ENCODE results near the gene ITGA11.

Gene ITGA11

DNA sequence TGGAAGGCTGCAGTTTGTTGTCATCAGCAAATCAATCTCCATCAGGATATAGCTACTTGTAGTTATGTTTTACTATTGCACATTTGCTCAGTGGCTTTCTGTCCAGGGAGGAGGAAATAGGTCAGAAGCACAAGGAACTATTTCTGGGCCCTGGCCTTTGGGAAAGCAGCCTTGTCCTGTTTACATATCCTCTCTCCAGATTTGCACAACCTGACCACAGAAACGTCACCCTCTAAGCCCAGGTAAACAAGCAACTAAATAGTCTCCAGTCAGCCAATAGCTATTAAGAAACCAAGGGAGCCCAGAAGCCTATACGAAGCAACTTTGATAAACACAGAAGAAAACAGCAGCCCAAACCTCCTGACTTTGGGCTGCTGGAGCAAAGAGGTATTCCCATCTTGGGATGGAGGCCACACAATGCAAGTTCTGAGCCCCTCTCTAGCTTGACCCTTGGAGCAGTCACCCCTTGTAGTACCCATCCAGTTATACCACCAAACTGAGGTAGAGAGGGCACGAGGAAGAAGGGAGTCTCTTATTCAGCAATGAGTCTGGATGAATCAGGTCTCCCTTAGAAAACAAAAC, 156.7 kb downstream of the ITGA11 start:
- no peak for DNase-seq (ENCODE audit: low read depth in 1 of 2, low spot score in 1 of 2)

DNA sequence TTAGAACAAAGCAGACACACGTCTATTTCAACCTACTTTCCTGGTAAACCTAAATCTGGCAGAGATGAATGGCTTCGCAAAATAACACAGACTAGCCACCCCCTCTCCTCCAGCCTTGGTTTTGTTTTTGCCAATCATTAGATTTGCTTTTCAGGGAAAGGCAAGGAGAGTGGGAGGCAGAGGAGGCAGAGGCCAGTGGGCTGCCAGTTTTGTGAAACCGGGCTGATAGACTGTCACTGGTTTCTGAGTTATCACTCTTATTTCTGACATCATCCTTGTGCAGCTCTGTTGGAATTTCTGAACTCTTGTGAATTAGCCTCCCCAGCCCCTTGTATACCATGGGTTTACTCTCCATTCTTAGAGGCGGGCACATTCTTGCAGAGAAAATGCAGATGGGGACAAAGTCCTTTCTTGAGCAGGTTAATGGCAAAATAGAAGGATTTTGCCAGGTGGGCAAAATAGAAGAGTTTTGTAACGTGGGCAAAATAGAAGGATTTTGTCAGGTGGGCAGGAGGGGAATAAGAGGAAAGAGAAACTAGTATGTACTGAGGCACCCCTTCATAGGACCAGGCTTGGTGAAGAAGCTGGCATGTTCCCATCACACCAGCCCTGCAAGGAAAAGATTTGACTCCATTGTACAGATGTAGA, 157.6 kb downstream of the ITGA11 start:
- DNase-seq (ENCODE audit: low read depth in 1 of 2, low spot score in 1 of 2) = no peak

DNA sequence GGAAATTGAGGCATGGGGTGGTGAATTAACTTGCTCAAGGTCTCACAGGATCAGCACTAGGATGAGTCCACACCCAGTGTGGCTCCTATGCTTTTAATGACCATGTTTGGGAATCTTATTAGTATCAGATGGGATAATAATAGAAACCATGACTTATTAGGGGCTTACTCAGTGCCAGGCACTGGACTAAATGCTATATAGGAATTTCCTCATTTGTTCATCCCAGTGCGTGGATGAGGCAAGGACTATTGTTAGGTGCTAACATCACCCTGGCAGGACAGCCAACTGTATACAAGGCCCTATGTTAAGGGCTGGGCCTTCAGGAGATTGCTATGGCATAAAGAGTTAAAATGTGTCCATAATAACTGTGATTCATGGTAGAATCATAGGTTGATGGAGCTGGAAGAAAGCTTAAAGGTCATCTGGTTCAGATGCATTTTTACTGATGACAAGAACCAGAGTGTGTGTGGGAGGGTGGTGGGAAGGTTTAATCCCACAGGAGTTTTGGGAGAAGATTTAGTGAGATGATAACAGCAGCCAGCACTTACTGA, 159.2 kb downstream of the ITGA11 start:
- no peak for DNase-seq (ENCODE audit: low read depth in 1 of 2, low spot score in 1 of 2)

DNA sequence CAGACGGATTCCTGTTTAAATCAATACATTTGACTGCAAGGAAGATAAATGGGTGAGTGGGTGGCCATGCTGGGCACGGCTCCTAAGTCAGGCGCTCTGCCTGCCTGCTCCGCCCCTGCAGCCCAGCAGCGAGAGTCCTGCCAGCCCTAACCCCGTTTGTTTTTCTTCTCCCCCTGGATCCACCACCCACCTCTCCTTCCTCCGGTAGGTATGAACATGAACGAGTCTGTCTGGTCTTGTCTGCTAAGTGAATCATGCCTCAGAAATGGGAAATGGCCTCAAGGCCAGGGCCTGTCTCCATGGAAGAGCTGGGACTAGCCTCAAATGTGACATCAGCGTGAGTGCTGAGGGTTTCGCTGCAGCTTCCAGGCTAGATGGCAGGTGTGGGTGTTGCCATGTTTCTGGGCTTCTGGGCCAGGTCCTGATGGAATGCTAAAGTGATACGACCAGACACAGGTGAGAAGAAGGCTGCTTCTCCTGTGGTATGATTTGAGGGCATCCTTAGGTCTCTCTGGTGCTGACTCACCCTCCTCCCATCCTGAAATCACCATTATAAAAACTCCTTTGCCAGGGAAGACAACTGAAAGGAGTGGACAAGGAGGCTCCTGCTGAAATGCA, 160.0 kb downstream of the ITGA11 start:
- DNase-seq (ENCODE audit: low read depth in 1 of 2, low spot score in 1 of 2) = no peak

DNA sequence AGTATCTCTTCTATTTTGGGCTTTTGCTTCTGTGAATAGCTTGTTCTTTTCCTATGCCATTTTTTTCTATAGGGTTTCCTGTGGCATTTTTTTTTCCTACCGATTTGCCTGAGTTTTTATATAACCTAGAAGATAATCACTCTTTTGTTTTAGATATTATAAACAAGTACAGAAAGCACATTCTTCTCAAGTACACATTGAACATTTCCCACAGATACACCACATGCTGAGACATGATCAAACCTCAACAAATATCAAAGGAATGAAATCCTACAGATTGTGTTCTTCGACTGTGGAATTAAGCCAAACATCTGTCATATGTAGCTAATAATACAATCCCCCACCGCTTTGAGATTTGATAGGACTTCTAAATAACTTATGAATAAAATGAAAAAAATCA, 163.6 kb downstream of the ITGA11 start:
- DNase-seq (ENCODE audit: low read depth in 1 of 2, low spot score in 1 of 2) = no peak

DNA sequence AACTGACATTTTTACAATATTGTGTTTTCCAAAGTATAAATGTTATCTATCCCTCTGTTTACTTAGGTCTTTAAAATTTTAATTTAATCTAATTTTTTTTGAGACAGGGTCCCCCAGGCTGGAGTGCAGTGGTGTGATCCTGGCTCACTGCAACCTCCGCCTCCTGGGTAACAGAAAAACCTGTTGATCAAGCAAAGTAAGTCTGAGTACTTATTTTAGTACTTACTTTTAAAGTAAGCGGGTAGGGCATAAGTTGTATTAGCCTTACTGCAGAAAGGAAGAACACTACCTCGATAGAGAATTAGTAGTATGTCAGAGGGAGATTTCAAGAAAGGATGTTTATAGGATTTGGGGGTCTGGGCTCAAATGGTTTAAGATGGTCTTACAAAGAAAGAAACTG, 166.3 kb downstream of the ITGA11 start:
- DNase-seq (ENCODE audit: low read depth in 1 of 2, low spot score in 1 of 2) = no peak

DNA sequence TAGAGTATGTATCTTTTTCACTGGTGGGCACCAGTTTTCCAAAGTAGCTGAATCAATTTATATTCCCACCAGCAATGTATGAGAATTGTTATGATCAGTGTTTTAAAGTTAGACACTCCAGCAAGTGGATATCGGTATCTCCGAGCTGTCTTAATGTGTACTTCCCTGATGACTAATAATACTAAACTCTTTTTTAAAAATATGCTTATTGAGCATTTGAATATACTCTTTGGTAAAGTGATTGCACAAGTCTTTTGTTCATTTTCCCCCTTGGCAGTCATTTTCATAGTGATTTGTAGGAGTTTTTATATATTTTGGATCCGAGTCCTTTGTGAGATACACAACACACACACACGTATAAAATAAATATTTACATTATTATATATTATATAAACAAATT, 166.9 kb downstream of the ITGA11 start:
- no peak for DNase-seq (ENCODE audit: low read depth in 1 of 2, low spot score in 1 of 2)

DNA sequence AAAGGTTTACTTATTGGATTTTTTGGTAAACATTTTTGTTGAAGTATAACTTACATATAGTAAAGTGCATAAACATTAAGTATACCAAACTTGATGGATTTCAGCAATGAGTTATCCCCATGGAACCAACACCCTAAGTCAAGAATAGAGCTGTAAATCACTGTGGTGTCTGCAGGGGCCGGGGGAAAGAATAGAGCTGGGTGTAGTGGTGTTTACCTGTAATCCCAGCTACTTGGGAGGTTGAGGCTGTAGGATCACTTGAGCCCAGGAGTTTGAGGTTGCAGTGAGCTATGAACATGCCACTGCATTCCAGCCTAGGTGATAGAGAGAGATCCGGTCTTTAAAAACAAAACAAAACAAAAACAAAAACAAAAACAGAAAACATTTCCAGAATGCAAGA, 167.7 kb downstream of the ITGA11 start:
- DNase-seq (ENCODE audit: low read depth in 1 of 2, low spot score in 1 of 2) = no peak

DNA sequence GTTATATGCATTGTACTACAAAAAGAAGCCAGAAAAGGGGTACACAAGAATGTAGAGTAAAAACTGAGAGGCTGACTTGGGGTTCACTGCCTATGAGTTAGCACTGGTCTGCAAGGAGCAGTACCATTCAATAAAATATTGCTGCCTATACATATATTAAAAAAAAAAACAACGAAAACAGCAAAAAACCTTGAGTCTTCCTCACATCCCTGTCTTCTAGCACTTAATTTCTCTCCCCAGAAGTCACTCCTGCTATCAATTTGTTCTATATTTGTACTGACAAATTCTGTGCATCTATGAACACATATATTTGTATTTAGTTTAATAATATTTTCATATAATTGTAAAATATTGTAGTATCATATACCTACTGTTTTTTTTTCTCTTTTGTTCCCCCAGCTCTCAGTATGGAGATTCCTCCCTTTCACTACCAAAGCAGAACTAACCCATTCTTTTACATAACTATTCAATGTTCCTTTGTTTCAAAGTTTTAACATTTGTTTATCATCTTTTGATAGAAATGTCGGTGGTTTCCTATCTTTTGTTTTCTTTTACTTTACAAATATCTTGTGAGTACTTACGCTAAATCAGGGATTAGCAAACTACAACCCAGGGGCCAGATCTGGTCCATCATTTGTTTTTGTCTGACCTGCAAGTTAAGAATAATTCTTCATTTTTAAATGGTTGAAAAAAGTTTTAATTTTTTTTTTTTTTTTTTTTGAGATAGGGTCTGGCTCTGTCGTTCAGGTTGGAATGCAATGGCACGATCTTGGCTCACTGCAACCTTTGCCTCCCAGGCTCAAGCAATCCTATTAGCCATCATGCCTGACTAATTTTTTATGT, 169.2 kb downstream of the ITGA11 start:
- no peak for DNase-seq (ENCODE audit: low read depth in 1 of 2, low spot score in 1 of 2)

DNA sequence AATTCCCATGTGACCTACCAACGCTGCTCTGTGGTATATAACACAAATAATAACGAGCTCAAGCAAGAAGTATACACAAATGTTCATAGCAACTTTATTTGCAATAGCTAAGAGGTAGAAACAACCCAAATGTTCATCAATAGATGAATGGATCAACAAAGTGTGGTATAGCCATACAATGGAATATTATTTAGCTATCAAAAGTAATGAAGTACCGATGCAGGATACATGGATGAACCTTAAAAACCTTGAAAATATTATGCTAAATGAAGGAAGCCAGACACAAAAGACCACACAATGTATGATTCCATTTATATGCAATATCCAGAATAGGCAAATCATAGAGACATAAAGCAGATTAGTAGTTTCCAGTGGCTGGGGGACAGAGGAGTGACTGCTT, 170.0 kb downstream of the ITGA11 start:
- DNase-seq (ENCODE audit: low read depth in 1 of 2, low spot score in 1 of 2) = no peak

DNA sequence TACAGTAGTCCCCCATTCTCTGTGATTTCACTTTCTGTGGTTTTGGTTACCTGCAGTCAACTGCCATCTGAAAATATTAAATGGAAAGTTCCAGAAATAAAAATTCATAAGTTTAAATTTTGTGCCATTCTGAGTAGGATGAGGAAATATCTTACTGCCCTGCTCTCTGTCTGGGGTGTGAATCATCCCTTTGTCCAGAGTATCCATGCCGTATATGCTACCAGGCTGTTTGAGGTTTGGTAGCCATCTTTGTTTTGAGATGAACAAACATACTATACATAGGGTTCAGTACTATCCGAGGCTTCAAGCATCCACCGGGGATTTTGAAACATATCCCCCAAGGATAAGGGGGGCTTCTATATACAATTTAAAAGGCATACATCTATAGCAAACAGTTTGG, 170.7 kb downstream of the ITGA11 start:
- DNase-seq (ENCODE audit: low read depth in 1 of 2, low spot score in 1 of 2) = no peak

DNA sequence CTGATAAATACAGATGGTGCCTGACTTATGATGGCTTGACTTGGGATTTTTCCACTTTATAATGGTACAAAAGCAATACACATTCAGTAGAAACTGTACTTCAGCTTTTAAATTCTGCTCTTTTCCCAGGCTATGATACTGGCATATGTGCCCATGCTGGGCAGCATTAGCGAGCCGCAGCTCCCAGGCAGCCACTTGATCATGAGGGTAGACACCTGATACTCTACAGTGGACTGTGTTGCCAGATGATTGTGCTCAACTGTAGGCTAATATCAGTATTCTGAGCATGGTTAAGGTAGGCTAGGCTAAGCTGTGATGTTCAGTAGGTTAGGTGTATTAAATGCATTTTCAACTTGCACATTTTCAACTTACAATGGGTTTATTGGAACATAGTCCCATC, 172.1 kb downstream of the ITGA11 start:
- no peak for DNase-seq (ENCODE audit: low read depth in 1 of 2, low spot score in 1 of 2)

DNA sequence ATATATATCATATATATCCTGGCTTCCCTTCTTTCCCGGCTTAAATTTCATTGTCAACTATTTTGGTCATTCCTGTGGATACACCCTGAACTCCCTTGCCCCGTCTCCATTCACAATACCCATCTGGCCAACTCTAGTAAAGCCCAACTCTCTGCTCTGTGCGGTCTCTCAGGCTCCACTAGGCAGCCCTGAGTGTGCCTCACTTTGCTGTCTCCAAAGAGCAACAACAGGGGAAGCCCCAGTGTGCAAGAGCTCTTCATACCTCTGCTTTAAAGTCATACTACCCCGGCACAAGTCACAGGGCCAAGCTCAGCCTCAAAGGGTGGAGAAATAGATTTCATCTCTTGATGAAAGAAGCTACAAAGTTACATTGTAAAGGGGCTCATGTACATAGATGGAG, 173.3 kb downstream of the ITGA11 start:
- DNase-seq (ENCODE audit: low read depth in 1 of 2, low spot score in 1 of 2) = no peak

DNA sequence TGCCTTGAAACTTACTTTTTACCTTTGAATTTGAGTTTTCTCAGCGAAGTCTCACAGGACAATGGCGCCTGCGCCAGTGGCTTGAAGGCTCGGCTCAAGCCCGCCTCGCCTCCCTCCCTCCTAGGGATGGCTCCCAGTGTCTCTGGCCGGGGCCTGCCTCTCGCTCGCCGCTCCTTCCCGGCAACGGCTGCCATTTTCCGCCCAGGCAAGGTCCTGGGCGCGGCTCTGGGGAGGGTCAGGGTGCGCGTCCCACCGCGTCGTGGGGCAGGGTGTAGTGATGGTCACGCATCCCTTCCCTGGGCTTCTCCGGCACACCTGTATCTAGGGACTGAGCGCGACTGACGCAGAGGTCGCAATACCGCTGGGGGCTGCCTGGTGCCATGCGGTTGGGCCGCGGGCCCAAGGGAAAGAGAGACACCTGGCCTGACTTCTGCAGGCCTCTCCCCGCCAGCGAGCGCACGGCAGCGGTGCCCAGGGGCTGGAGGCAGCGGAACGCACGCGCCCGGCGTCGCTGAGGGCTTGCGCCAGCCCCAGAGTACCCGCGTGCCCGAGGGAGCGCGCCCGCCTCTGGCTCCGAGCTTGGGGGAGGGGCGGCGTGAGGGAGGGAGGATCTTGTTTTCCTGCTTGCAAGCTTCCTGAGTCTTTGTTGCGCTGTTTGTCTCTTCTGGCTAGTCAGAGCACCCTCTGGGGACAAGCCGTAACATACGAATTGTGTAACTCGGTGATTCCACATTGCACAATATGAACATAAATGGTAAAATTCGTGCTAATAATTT, 175.1 kb downstream of the ITGA11 start:
- DNase-seq (ENCODE audit: low read depth in 1 of 2, low spot score in 1 of 2) = peak; percentile 41 to 52

DNA sequence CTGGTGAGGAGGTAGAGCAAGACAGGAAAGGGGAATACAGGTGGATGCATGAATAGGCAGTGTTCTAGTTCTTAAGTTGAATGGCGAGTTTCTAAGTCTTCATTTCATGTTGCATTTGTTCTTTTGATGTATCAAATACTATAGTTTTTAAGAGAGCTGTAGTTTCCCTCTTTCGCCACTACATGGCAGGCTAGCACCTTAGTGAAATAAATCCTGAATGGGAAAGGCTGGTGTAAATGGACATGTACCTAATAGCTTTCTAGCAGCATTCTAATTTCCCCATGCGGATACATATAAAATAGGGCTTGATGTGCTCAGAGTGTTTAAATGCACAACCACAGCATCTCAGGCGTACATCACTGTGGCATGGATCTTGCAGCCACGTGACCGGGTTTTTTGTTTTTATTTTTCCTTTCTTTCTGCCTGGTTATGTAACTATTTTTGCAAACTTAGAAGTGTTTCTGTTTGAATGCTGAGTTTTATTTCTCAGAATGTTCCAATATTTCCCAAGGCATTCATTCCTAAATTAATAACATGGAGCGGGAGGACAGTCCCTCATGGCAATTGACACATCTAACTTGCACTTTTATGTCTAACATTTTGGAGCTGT, 178.9 kb downstream of the ITGA11 start:
- no peak for DNase-seq (ENCODE audit: low read depth in 1 of 2, low spot score in 1 of 2)

DNA sequence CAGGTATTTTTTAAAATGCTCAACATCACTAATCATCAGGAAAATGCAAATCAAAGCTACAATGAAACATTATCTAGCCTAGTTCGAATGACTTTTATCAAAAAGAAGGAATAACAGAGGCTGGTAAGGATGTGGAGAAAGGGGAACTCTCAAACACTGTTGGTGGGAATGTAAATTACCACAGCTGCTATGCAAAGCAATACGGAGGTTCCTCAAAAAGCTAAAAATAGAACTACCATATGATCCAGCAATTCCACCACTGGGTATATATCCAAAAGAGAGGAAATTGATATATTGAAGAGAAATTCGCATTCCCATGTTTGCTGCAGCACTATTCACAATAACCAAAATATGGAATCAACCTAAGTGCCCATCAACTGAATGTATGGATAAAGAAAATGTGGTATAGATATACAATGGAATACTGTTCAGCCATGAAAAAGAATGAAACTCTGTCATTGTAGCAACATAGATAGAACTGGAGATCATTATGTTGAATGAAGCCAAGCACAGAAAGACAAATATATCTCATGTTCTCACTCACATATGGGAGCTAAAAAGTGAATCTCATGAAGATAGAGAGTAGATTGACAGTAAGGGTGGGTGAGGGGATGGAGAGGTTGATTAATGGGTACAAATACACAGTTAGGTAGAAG, 182.8 kb downstream of the ITGA11 start:
- DNase-seq (ENCODE audit: low read depth in 1 of 2, low spot score in 1 of 2) = no peak

All from activated T-helper 1 cell treated with anti-CD3 and anti-CD28 coated beads, Interleukin-2, amount 50 U/mL, for 16 hours (primary cell).